GM12878 (cell line): ENCODE data around the gene ESR1. TPM values are rescaled to one million over a fixed set of nuclear protein-coding genes. Genes with fewer than 3 reads are reported as not detected.

ENCODE experiments used
- BRCA1 ChIP-seq: IDR thresholded peaks from 2 replicates; pipeline ENCODE4 v1.6.1; 2011; ENCODE audit warnings: low read depth, low read length, improper control_type of control experiment
- CBX3 ChIP-seq: fragments of 200-600 bp; sonication (generic); IDR thresholded peaks from 2 replicates; pipeline ENCODE4 v1.6.1; 2016; ENCODE audit warnings: low read depth, borderline replicate concordance
- CTCF ChIP-seq, 3 experiments: IDR thresholded peaks in 2 of 3; conservative IDR thresholded peaks in 1 of 3; 2 replicates each; pipeline ENCODE4 v1.5.1; 2011; ENCODE audit warnings: low read depth in 3 of 3, low read length in 3 of 3, mild to moderate bottlenecking in 3 of 3, control low read depth in 2 of 3, moderate library complexity in 2 of 3, inconsistent platforms in 1 of 3, mixed read lengths in 1 of 3; ENCODE audit not compliant: control insufficient read depth in 2 of 3, insufficient read depth in 1 of 3; ENCODE audit errors: extremely low read depth in 1 of 3
- HSF1 ChIP-seq: fragments of 150-350 bp; IDR thresholded peaks from 2 replicates; pipeline ENCODE4 v1.6.1; 2014; ENCODE audit warnings: mild to moderate bottlenecking, low read depth, low read length
- NR2F1 ChIP-seq: fragments of 450-650 bp; conservative IDR thresholded peaks from 2 replicates; pipeline ENCODE4 v1.6.1; 2017; ENCODE audit warnings: mild to moderate bottlenecking
- SMAD5 ChIP-seq: IDR thresholded peaks from 2 replicates; pipeline ENCODE4 v1.6.1; 2016; ENCODE audit warnings: antibody characterized with exemption, low read depth
- ZBTB11 ChIP-seq: fragments of 450-650 bp; formaldehyde crosslinking; IDR thresholded peaks from 2 replicates; pipeline ENCODE4 v1.5.0; 2022; ENCODE audit warnings: mild to moderate bottlenecking, missing genetic modification characterization
- polyA plus RNA-seq, 11 experiments: library from polyadenylated mRNA; depleted of rRNA in 4 of 11; unstranded in 6 of 11; stranded (reverse) in 5 of 11; fragments of >200 nt; fragmentation: Nextera tagmentation in 4 of 11; fragmentation: Illumina TruSeq in 1 of 11; extraction: Ambion mirVana in 4 of 11; extraction: Trizol in 1 of 11; gene quantifications; 1 replicate in 1 of 11; 2 replicates in 10 of 11; pipeline versions ENCODE4 v1.2.1 to v1.2.3, GENCODE V29; 2011 to 2016; ENCODE audit warnings: inconsistent platforms in 2 of 11, missing spikeins in 2 of 11, low read depth in 1 of 11
- total RNA-seq, 4 experiments: library from RNA; depleted of rRNA in 3 of 4; stranded (reverse); fragments of >200 nt in 3 of 4; fragmentation: Illumina TruSeq in 1 of 4; extraction: Trizol in 1 of 4; gene quantifications; 2 replicates each; pipeline versions ENCODE4 v1.2.1 to v1.2.3, GENCODE V29; 2013 to 2021

Gene ESR1
- total and polyA plus RNA-seq, 10 of the 15 experiments (the other 5 are each of a cell fraction or from before 2014, with no cell fraction given), result 0.03 to 0.51 (median 0.21) TPM; not detected in 4

- no peak for TF ChIP-seq ZBTB11 (CRISPR knock-in tag)
- no peak for TF ChIP-seq SMAD5
- no peak for TF ChIP-seq CTCF (IDR thresholded peaks at IDR 0.05 in 2 of 3, conservative IDR thresholded peaks at IDR 0.05 in 1 of 3; ENCODE audit: control insufficient read depth in 2 of 3, extremely low read depth in 1 of 3, insufficient read depth in 1 of 3, low read depth in 3 of 3, low read length in 3 of 3)
- TF ChIP-seq CBX3, result no peak
- TF ChIP-seq HSF1, result no peak
- no peak for TF ChIP-seq NR2F1
- TF ChIP-seq BRCA1, result no peak
These were observed 2.1 kb upstream of the ESR1 start (continued) for GRCh38 chr6:151805286-151805840.
